Measurements from ENCODE around the gene POLR1A. TPM values are rescaled to one million over a fixed set of nuclear protein-coding genes. Genes with fewer than 3 reads are reported as not detected.

The POLR1A gene
- total RNA-seq, 1 experiment from 2014 or later, result 47.5 TPM

GRCh38 chr2:86016581-86016980, 89.1 kb downstream of the POLR1A start:
- CTCF ChIA-PET, result no interaction called here
- Mint-ChIP-seq H3K9me3 (peaks cover 30% of the 10 kb centered on the region), H3K4me3 (no peak overlapping the region), H3K27me3 (ENCODE audit: low read depth) (peaks cover 7% of the 10 kb centered on the region), H3K27ac (no peak overlapping the region), H3K36me3 (peaks cover 13% of the 10 kb centered on the region), H3K4me1 (no peaks in the 10 kb centered on the region)
- POLR2A ChIA-PET, result no interaction called here
- DNase-seq (ENCODE audit: low spot score) (no peak), ATAC-seq (no peak)
- TF ChIP-seq E2F1 (CRISPR knock-in tag; IDR thresholded peaks at IDR 0.05), result no peak
- TF ChIP-seq MAX (CRISPR knock-in tag; IDR thresholded peaks at IDR 0.05), result no peak

- ChIA-PET POLR2A (no interaction called here), CTCF (no interaction called here)
- DNase-seq (ENCODE audit: low spot score), result no peak
- no peak for ATAC-seq
- H3K4me3 Mint-ChIP-seq, result no peak overlapping the region
- no peak for TF ChIP-seq GABPB1 (CRISPR knock-in tag; IDR thresholded peaks at IDR 0.05)
- no peak for TF ChIP-seq KAT7 (CRISPR knock-in tag; IDR thresholded peaks at IDR 0.05; ENCODE audit: borderline replicate concordance)
- no peak for TF ChIP-seq STAT6 (CRISPR knock-in tag; conservative IDR thresholded peaks at IDR 0.05; ENCODE audit: low read depth)
- TF ChIP-seq NR1H2 (CRISPR knock-in tag; IDR thresholded peaks at IDR 0.05), result no peak
- no peak overlapping the region for H3K27ac Mint-ChIP-seq
- peaks cover 13% of the 10 kb centered on the region for H3K36me3 Mint-ChIP-seq
- no peaks in the 10 kb centered on the region for H3K4me1 Mint-ChIP-seq
- peaks cover 7% of the 10 kb centered on the region for H3K27me3 Mint-ChIP-seq (ENCODE audit: low read depth)
- peaks cover 30% of the 10 kb centered on the region for H3K9me3 Mint-ChIP-seq
Measured at GRCh38 chr2:86015699-86016098, 90.0 kb downstream of the POLR1A start.

GRCh38 chr2:86015006-86015405, 90.7 kb downstream of the POLR1A start:
- Mint-ChIP-seq H3K4me3 (no peak overlapping the region), H3K36me3 (peaks cover 13% of the 10 kb centered on the region), H3K27ac (no peak overlapping the region), H3K27me3 (ENCODE audit: low read depth) (peaks cover 7% of the 10 kb centered on the region), H3K9me3 (peaks cover 30% of the 10 kb centered on the region), H3K4me1 (no peaks in the 10 kb centered on the region)
- ChIA-PET CTCF (interaction anchor here (2.2 kb wide), 1 partner anchor 188 kb away, joined by 9 read pairs; no protein-coding TSS in a partner anchor), POLR2A (no interaction called here)
- DNase-seq (ENCODE audit: low spot score) (no peak), ATAC-seq (no peak)
- no peak for TF ChIP-seq ZNF416 (CRISPR knock-in tag; IDR thresholded peaks at IDR 0.05)
- no peak for TF ChIP-seq AFF4 (CRISPR knock-in tag; IDR thresholded peaks at IDR 0.05; ENCODE audit: borderline replicate concordance)
- no peak for TF ChIP-seq ZNF532 (CRISPR knock-in tag; IDR thresholded peaks at IDR 0.05; ENCODE audit: borderline replicate concordance)
- TF ChIP-seq E2F4 (CRISPR knock-in tag; IDR thresholded peaks at IDR 0.05; ENCODE audit: borderline replicate concordance, low read depth), result no peak
- no peak for TF ChIP-seq ATF2 (CRISPR knock-in tag; IDR thresholded peaks at IDR 0.05; ENCODE audit: borderline replicate concordance, low read depth)
- TF ChIP-seq ESRRA (CRISPR knock-in tag; IDR thresholded peaks at IDR 0.05; ENCODE audit: borderline replicate concordance), result no peak
- TF ChIP-seq NFE2L1 (CRISPR knock-in tag; IDR thresholded peaks at IDR 0.05), result no peak
- TF ChIP-seq JAZF1 (CRISPR knock-in tag; IDR thresholded peaks at IDR 0.05), result no peak
- TF ChIP-seq USF1 (CRISPR knock-in tag; IDR thresholded peaks at IDR 0.05), result no peak
- TF ChIP-seq CBFB (CRISPR knock-in tag; IDR thresholded peaks at IDR 0.05; ENCODE audit: low read depth), result no peak
